Mucosa of gallbladder (tissue), 1 donor: ENCODE measurements around the gene UCKL1. TPM values are rescaled to one million over a fixed set of nuclear protein-coding genes. Genes with fewer than 3 reads are reported as not detected.
A peak's percentile ranks its signal among the peaks of the same experiment; 100 is the strongest.
"Not testable (repeated sequence)": the region's sequence is repeated elsewhere in the genome, so short reads cannot be mapped to it uniquely, and the experiment has no call there.

Experiments
- DNase-seq: peaks from one replicate; pipeline ENCODE4 v3.0.0-alpha.2; 2020; ENCODE audit warnings: low spot score
- total RNA-seq: library from RNA; stranded (reverse); gene quantifications from one replicate; pipeline ENCODE4 v1.2.1, GENCODE V29; 2021
- donor health status: DM: no; HTN: no; CAD: no.

The UCKL1 gene
- total RNA-seq, 1 donor from 2014 or later, result 42.4 TPM

GRCh38 chr20:63972312-63973159 is 16.3 kb upstream of the UCKL1 start:
- DNase-seq, result no peak

- DNase-seq, result not testable (repeated sequence)
These were observed 15.7 kb upstream of the UCKL1 start for GRCh38 chr20:63971960-63972311.

GRCh38 chr20:63970714-63971431 is 14.7 kb upstream of the UCKL1 start:
- DNase-seq, result no peak

GRCh38 chr20:63969838-63970713 is 13.9 kb upstream of the UCKL1 start, which contains the start of gene ZNF512B:
ZNF512B (minus strand) TSS chr20:63969930; CDS start chr20:63967950, 1,980 bp downstream.
- peak; percentile 48 for DNase-seq

GRCh38 chr20:63968928-63969760 is 12.9 kb upstream of the UCKL1 start:
- peak; percentile 9 for DNase-seq

GRCh38 chr20:63968136-63968927 is 12.1 kb upstream of the UCKL1 start:
- no peak for DNase-seq

- no peak for DNase-seq
These were observed 11.3 kb upstream of the UCKL1 start for GRCh38 chr20:63967330-63968135.

GRCh38 chr20:63966944-63967322 is 10.7 kb upstream of the UCKL1 start:
- DNase-seq, result no peak

- no peak for DNase-seq
These were observed 10.1 kb upstream of the UCKL1 start for GRCh38 chr20:63966172-63966943.

GRCh38 chr20:63964412-63964811 is 8.2 kb upstream of the UCKL1 start:
- DNase-seq, result no peak

GRCh38 chr20:63963784-63964301 is 7.6 kb upstream of the UCKL1 start:
- no peak for DNase-seq

- DNase-seq, result no peak
These were observed 7.1 kb upstream of the UCKL1 start for GRCh38 chr20:63963348-63963741.

- DNase-seq, result no peak
These were observed 6.5 kb upstream of the UCKL1 start for GRCh38 chr20:63962426-63963347.

GRCh38 chr20:63961664-63962425 is 5.6 kb upstream of the UCKL1 start:
- DNase-seq, result no peak

GRCh38 chr20:63960654-63961621 is 4.7 kb upstream of the UCKL1 start:
- DNase-seq, result not testable (repeated sequence)
